Neutrophil (primary cell): ENCODE results near the gene ETFA.
A peak's percentile ranks its signal among the peaks of the same experiment; 100 is the strongest.

ENCODE experiments used
- H3K27ac ChIP-seq: fragments of 200-600 bp; sonication (generic); 2 replicates; pipeline ENCODE4 v1.5.1; 2016; ENCODE audit warnings: mild to moderate bottlenecking, moderate library complexity
- H3K27me3 ChIP-seq: fragments of 200-600 bp; sonication (generic); 2 replicates; pipeline ENCODE4 v1.6.0; 2016; ENCODE audit warnings: mild to moderate bottlenecking
- H3K36me3 ChIP-seq: fragments of 200-600 bp; sonication (generic); 2 replicates; pipeline ENCODE4 v1.5.1; 2017
- H3K4me1 ChIP-seq, 2 experiments: fragments of 200-600 bp in 1 of 2; sonication (generic) in 1 of 2; 1 replicate in 1 of 2; 2 replicates in 1 of 2; pipeline versions ENCODE4 v1.5.1 to v1.6.1; 2013 to 2016; ENCODE audit warnings: low read depth in 1 of 2, low read length in 1 of 2, mild to moderate bottlenecking in 1 of 2, moderate library complexity in 1 of 2; ENCODE audit not compliant: control insufficient read depth in 1 of 2, insufficient read depth in 1 of 2
- H3K4me3 ChIP-seq, 2 experiments: fragments of 200-600 bp in 1 of 2; sonication (generic) in 1 of 2; 1 replicate in 1 of 2; 2 replicates in 1 of 2; pipeline ENCODE4 v1.5.1; 2013 to 2016; ENCODE audit warnings: low read depth in 1 of 2, low read length in 1 of 2, mild to moderate bottlenecking in 1 of 2, moderate library complexity in 1 of 2
- H3K9me3 ChIP-seq: fragments of 200-600 bp; sonication (generic); 2 replicates; pipeline ENCODE4 v1.5.1; 2016
- CTCF ChIP-seq: fragments of 200-600 bp; sonication (generic); IDR thresholded peaks from 2 replicates; pipeline ENCODE4 v1.5.1; 2016; ENCODE audit warnings: antibody characterized with exemption

The ETFA gene

GRCh38 chr15:76338486-76339304 is 27.4 kb upstream of the ETFA start:
- peaks cover 93% of the 10 kb centered on the region for H3K27me3 ChIP-seq
- TF ChIP-seq CTCF: no peak
- peaks cover 8% of the 10 kb centered on the region for H3K9me3 ChIP-seq
- H3K27ac ChIP-seq: peak overlapping the region; percentile 88
- peaks cover 85 to 88% of the 10 kb centered on the region in 2 experiments for H3K4me1 ChIP-seq
- H3K4me3 ChIP-seq: peak overlapping the region; percentile 71 to 89
- H3K36me3 ChIP-seq: peaks cover 12% of the 10 kb centered on the region

GRCh38 chr15:76337696-76338485 is 26.6 kb upstream of the ETFA start:
- H3K27me3 ChIP-seq: peaks cover 93% of the 10 kb centered on the region
- H3K4me3 ChIP-seq: peak overlapping the region; percentile 71 to 89
- H3K27ac ChIP-seq: peak overlapping the region; percentile 88
- peaks cover 77 to 81% of the 10 kb centered on the region in 2 experiments for H3K4me1 ChIP-seq
- no peak for TF ChIP-seq CTCF
- H3K9me3 ChIP-seq: peaks cover 8% of the 10 kb centered on the region
- H3K36me3 ChIP-seq: peaks cover 12% of the 10 kb centered on the region

GRCh38 chr15:76337059-76337695 is 25.9 kb upstream of the ETFA start:
- H3K4me3 ChIP-seq: peak overlapping the region; percentile 71 to 89
- no peak for TF ChIP-seq CTCF
- peaks cover 93% of the 10 kb centered on the region for H3K27me3 ChIP-seq
- peak overlapping the region; percentile 88 for H3K27ac ChIP-seq
- H3K4me1 ChIP-seq: peaks cover 70 to 73% of the 10 kb centered on the region in 2 experiments
- peaks cover 2% of the 10 kb centered on the region for H3K9me3 ChIP-seq
- peaks cover 12% of the 10 kb centered on the region for H3K36me3 ChIP-seq

- peak within 1 kb of the TSS; percentile 88 for H3K27ac ChIP-seq
- peaks cover 63 to 66% of the 10 kb centered on the region in 2 experiments for H3K4me1 ChIP-seq
- H3K36me3 ChIP-seq: peaks cover 7% of the 10 kb centered on the region
- peak; percentile 16 for TF ChIP-seq CTCF
- H3K9me3 ChIP-seq: no peaks in the 10 kb centered on the region
- peak within 1 kb of the TSS; percentile 71 to 89 for H3K4me3 ChIP-seq
- H3K27me3 ChIP-seq: peaks cover 89% of the 10 kb centered on the region
Measured at GRCh38 chr15:76336254-76337058, 25.2 kb upstream of the ETFA start, which contains the start of gene ISL2. TSS of gene ISL2 (plus strand) at chr15:76336773. CDS start at chr15:76336884, 111 bp downstream.
